ENCODE results near the gene SEPSECS. TPM values are rescaled to one million over a fixed set of nuclear protein-coding genes. Genes with fewer than 3 reads are reported as not detected.

SEPSECS gene
- total RNA-seq, 1 donor from 2014 or later = 12.0 TPM

Other genes starting within 250 kb of the SEPSECS start
- 4.0 TPM for gene CCDC149, start 247.4 kb downstream of the SEPSECS start, total RNA-seq (ENCODE audit: unreplicated experiment)
- gene LGI2, start 129.5 kb downstream of the SEPSECS start, total RNA-seq (ENCODE audit: unreplicated experiment) = 0.18 TPM
- 6.7 TPM for gene PI4K2B, start 73.6 kb upstream of the SEPSECS start, total RNA-seq (ENCODE audit: unreplicated experiment)
- 9.0 TPM for gene ZCCHC4, start 152.3 kb upstream of the SEPSECS start, total RNA-seq (ENCODE audit: unreplicated experiment)
- 20.1 TPM for gene ANAPC4, start 216.8 kb upstream of the SEPSECS start, total RNA-seq (ENCODE audit: unreplicated experiment)